Mesodermal cell (in vitro differentiated cells): Measurements from ENCODE around the gene ZDHHC1.
"Not testable (repeated sequence)": the region's sequence is repeated elsewhere in the genome, so short reads cannot be mapped to it uniquely, and the experiment has no call there.

ENCODE experiments used
- H3K27ac ChIP-seq: 2 replicates; pipeline ENCODE4 v1.7.0; 2013; ENCODE audit warnings: mild to moderate bottlenecking, low read depth, low read length, moderate library complexity; ENCODE audit not compliant: severe bottlenecking
- H3K36me3 ChIP-seq: 2 replicates; pipeline ENCODE4 v1.7.1; 2013; ENCODE audit warnings: mild to moderate bottlenecking, low read length, moderate library complexity; ENCODE audit not compliant: control insufficient read depth, insufficient read depth
- H3K4me1 ChIP-seq: one replicate; pipeline ENCODE4 v1.7.1; 2013; ENCODE audit warnings: mild to moderate bottlenecking, low read length; ENCODE audit not compliant: insufficient read depth, control insufficient read depth, poor library complexity, severe bottlenecking
- H3K4me3 ChIP-seq: 2 replicates; pipeline ENCODE4 v1.7.0; 2013; ENCODE audit warnings: low read length, control low read depth, mild to moderate bottlenecking; ENCODE audit not compliant: insufficient read depth, poor library complexity, severe bottlenecking; ENCODE audit errors: extremely low read depth
- H3K9me3 ChIP-seq: 2 replicates; pipeline ENCODE4 v1.7.1; 2013; ENCODE audit warnings: mild to moderate bottlenecking, low read length, moderate library complexity; ENCODE audit not compliant: control insufficient read depth
- WGBS, 2 experiments: methylation state at CpG; one replicate each; pipeline ENCODE4 v1.1.5; 2013; ENCODE audit warnings: missing lambda C conversion rate in 2 of 2; ENCODE audit not compliant: insufficient coverage in 2 of 2; 5-methylcytosine and 5-hydroxymethylcytosine counted together

The ZDHHC1 gene

GRCh38 chr16:67383284-67383683 lies 33.0 kb downstream of the ZDHHC1 start:
- H3K4me1 ChIP-seq, result no peaks in the 10 kb centered on the region
- H3K9me3 ChIP-seq, result no peaks in the 10 kb centered on the region
- H3K27ac ChIP-seq, result no peak overlapping the region
- no peak overlapping the region for H3K4me3 ChIP-seq
- WGBS, 2 experiments, result 36 to 42% methylated on average over 2 of the region's 3 CpGs
- H3K36me3 ChIP-seq, result no peaks in the 10 kb centered on the region

GRCh38 chr16:67378642-67379041 lies 37.6 kb downstream of the ZDHHC1 start:
- Histone ChIP-seq H3K9me3 (no peaks in the 10 kb centered on the region), H3K4me3 (no peak overlapping the region), H3K27ac (no peak overlapping the region), H3K36me3 (no peaks in the 10 kb centered on the region), H3K4me1 (no peaks in the 10 kb centered on the region)
- 100% methylated on average over 1 of the region's 1 CpG for WGBS, 2 experiments

- not testable (repeated sequence) for H3K27ac ChIP-seq, H3K9me3 ChIP-seq, H3K4me3 ChIP-seq
Measured at GRCh38 chr16:67376012-67376411, 40.3 kb downstream of the ZDHHC1 start.

GRCh38 chr16:67372664-67373063 lies 43.6 kb downstream of the ZDHHC1 start:
- no peak overlapping the region for H3K27ac ChIP-seq
- no peaks in the 10 kb centered on the region for H3K36me3 ChIP-seq
- no peaks in the 10 kb centered on the region for H3K4me1 ChIP-seq
- H3K9me3 ChIP-seq, result no peaks in the 10 kb centered on the region
- H3K4me3 ChIP-seq, result no peak overlapping the region

More at GRCh38 chr16:67376012-67376411, 40.3 kb downstream of the ZDHHC1 start:
- not testable (repeated sequence) for H3K4me1 ChIP-seq, H3K36me3 ChIP-seq
- WGBS, 2 experiments, result 89 to 94% methylated on average over 7 of the region's 11 CpGs

- 88 to 93% methylated on average over 3 to 4 of the region's 4 CpGs for WGBS, 2 experiments
- H3K9me3 ChIP-seq, result no peaks in the 10 kb centered on the region
- H3K27ac ChIP-seq, result no peak overlapping the region
- no peak overlapping the region for H3K4me3 ChIP-seq
- no peaks in the 10 kb centered on the region for H3K36me3 ChIP-seq
- H3K4me1 ChIP-seq, result no peaks in the 10 kb centered on the region
Measured at GRCh38 chr16:67370661-67371060, 45.6 kb downstream of the ZDHHC1 start.

- Histone ChIP-seq H3K9me3 (no peaks in the 10 kb centered on the region), H3K4me3 (no peak overlapping the region), H3K27ac (peak overlapping the region; percentile 2), H3K36me3 (no peaks in the 10 kb centered on the region), H3K4me1 (peaks cover 5% of the 10 kb centered on the region)
Measured at GRCh38 chr16:67364600-67365235, 51.6 kb downstream of the ZDHHC1 start.

GRCh38 chr16:67361038-67361437 lies 55.2 kb downstream of the ZDHHC1 start:
- 88% methylated on average over 2 to 3 of the region's 3 CpGs for WGBS, 2 experiments
- peaks cover 5% of the 10 kb centered on the region for H3K4me1 ChIP-seq
- H3K9me3 ChIP-seq, result no peaks in the 10 kb centered on the region
- no peak overlapping the region for H3K27ac ChIP-seq
- no peak overlapping the region for H3K4me3 ChIP-seq
- no peaks in the 10 kb centered on the region for H3K36me3 ChIP-seq

GRCh38 chr16:67359540-67360269 lies 56.6 kb downstream of the ZDHHC1 start:
- H3K4me1 ChIP-seq, H3K9me3 ChIP-seq, H3K36me3 ChIP-seq, H3K4me3 ChIP-seq, H3K27ac ChIP-seq: not testable (repeated sequence)
- 87 to 93% methylated on average over 8 of the region's 8 CpGs for WGBS, 2 experiments

- Histone ChIP-seq H3K4me1 (no peaks in the 10 kb centered on the region), H3K36me3 (no peaks in the 10 kb centered on the region), H3K9me3 (no peaks in the 10 kb centered on the region), H3K27ac (no peak overlapping the region), H3K4me3 (no peak overlapping the region)
- WGBS, 2 experiments, result 64 to 84% methylated on average over 3 of the region's 4 CpGs
Measured at GRCh38 chr16:67357561-67357960, 58.7 kb downstream of the ZDHHC1 start.

GRCh38 chr16:67356396-67356795 lies 59.9 kb downstream of the ZDHHC1 start:
- Histone ChIP-seq H3K36me3 (no peaks in the 10 kb centered on the region), H3K4me1 (no peaks in the 10 kb centered on the region), H3K4me3 (no peak overlapping the region), H3K27ac (no peak overlapping the region), H3K9me3 (no peaks in the 10 kb centered on the region)
- WGBS, 2 experiments, result 85 to 93% methylated on average over 2 of the region's 3 CpGs

- H3K4me1 ChIP-seq, H3K4me3 ChIP-seq, H3K36me3 ChIP-seq, H3K27ac ChIP-seq, H3K9me3 ChIP-seq: not testable (repeated sequence)
- 100% methylated on average over 2 of the region's 3 CpGs; no CpG with 5 or more reads in 1 of the 2 experiments for WGBS, 2 experiments
Measured at GRCh38 chr16:67352463-67352862, 63.8 kb downstream of the ZDHHC1 start.
